ENCODE results near the gene FTSJ1. TPM values are rescaled to one million over a fixed set of nuclear protein-coding genes. Genes with fewer than 3 reads are reported as not detected.

Gene FTSJ1
- total RNA-seq, 1 donor from 2014 or later = 101 TPM

DNA sequence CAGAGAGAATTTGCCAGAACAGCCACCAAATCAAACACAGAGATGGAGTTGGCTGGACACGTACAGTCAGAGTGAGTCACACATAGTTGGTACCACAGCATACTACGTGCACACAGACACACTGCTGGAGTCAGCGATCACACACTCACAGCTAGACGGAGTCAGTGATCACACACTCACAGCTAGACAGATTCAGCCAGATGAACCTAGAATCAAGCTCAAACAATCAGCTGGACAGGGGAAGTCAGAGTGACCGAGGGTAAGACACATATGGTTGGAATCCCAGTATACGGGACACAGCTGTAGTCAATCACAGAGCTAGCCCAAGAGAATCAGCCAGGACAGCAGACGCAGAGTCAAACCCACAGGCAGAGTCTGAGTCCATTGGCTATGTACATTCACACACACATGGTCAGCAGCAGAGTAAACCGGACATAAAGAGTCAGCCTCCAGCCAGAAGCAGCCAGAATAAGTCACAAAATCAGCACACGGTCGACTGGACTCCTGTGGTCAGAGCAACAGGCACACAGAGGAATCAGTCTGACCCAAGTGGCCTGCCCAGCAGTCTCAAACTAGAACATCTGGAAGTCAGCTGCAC, 10.6 kb upstream of the FTSJ1 start:
- Mint-ChIP-seq H3K36me3 (ENCODE audit: low read depth) (peaks cover 63% of the 10 kb centered on the region), H3K27ac (peak overlapping the region; percentile 65), H3K27me3 (no peaks in the 10 kb centered on the region), H3K9me3 (no peaks in the 10 kb centered on the region), H3K4me3 (peak overlapping the region; percentile 96), H3K4me1 (peaks cover 37% of the 10 kb centered on the region)
- intact Hi-C loops (cut with micrococcal nuclease) = no loop called here
- DNase-seq = no peak

DNA sequence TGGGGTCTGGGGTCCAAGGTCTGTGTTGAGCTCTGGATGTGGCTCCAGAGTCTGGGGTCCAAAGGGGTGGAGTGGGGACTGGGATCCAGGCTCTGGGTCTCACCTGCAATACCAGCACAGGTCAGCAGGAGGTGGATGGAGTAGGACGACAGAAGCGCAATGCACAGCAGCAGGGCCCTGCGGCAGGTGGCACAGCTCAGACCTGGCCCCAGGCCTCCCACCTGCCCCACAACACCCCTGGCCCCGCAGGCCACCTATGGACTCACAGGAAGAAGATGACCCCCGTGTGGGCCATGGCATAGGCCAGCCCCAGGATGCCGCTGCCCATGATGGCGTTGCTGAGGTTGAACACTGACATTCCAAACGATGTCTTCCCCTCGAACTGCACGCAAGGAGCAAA, 9.3 kb upstream of the FTSJ1 start:
- Mint-ChIP-seq H3K27ac (peak overlapping the region; percentile 66), H3K9me3 (no peaks in the 10 kb centered on the region), H3K4me1 (peaks cover 35% of the 10 kb centered on the region), H3K27me3 (no peaks in the 10 kb centered on the region), H3K36me3 (ENCODE audit: low read depth) (peaks cover 55% of the 10 kb centered on the region), H3K4me3 (peak overlapping the region; percentile 96)
- intact Hi-C loops (cut with micrococcal nuclease) = no loop called here
- DNase-seq = peak; percentile 62

DNA sequence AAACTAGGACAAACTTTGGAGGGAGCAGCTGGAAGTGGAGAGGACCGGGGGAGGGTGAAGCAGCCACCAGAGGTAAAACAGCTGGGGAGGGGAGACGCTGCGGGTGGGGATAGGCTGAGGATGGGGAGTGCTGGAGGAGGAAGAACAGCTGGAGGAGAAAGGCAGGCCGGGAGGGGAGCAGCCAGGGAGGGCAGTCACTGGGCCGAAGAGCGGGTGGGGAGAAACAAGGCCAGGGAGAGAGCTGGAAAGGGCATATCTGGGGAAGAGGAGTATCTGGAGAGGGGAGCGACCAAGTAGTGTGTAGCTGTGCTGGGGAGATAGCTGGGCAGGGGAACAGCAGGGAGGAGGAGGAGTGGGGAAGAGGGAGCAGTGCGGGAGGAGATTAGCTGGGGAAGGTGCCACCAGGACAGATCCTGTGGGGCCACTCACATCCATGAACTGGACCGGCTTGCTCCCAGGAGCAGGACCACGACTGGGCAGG, 8.7 kb upstream of the FTSJ1 start:
- DNase-seq = no peak
- no peaks in the 10 kb centered on the region for H3K9me3 Mint-ChIP-seq
- intact Hi-C loops (cut with micrococcal nuclease) = no loop called here
- peak overlapping the region; percentile 96 for H3K4me3 Mint-ChIP-seq
- peaks cover 35% of the 10 kb centered on the region for H3K4me1 Mint-ChIP-seq
- no peaks in the 10 kb centered on the region for H3K27me3 Mint-ChIP-seq
- H3K36me3 Mint-ChIP-seq (ENCODE audit: low read depth) = peaks cover 50% of the 10 kb centered on the region
- H3K27ac Mint-ChIP-seq = peak overlapping the region; percentile 94

DNA sequence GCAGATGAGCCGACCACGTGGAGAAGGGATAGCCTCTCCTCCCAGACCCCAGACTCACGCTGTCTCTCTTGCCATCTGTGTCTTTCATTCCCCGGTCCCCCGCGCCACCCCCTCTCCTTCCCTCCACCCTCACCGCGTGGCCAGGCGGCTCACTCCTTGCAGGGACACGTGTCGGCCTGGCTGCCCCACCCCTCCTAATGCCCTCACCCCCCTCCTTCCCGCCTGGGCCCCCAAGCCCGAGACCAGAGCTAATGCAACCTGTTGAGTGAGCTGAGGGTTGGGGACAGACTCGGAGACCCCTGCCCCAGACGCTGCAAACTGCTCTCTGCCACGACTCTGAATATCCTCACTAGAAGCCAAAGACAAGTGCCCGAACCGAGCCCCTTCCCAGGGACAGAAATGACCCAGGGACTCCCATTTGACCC, 7.7 kb upstream of the FTSJ1 start:
- Mint-ChIP-seq H3K4me1 (peaks cover 31% of the 10 kb centered on the region), H3K4me3 (peak overlapping the region; percentile 96), H3K36me3 (ENCODE audit: low read depth) (peaks cover 45% of the 10 kb centered on the region), H3K27ac (peak overlapping the region; percentile 94), H3K27me3 (no peaks in the 10 kb centered on the region), H3K9me3 (no peaks in the 10 kb centered on the region)
- DNase-seq = peak; percentile 75
- intact Hi-C loops (cut with micrococcal nuclease) = no loop called here

GRCh38 chrX:48468693-48469691, 7.0 kb upstream of the FTSJ1 start:
- H3K9me3 Mint-ChIP-seq = no peaks in the 10 kb centered on the region
- peaks cover 30% of the 10 kb centered on the region for H3K4me1 Mint-ChIP-seq
- H3K4me3 Mint-ChIP-seq = peak overlapping the region; percentile 96
- peaks cover 41% of the 10 kb centered on the region for H3K36me3 Mint-ChIP-seq (ENCODE audit: low read depth)
- peak; percentile 81 for DNase-seq
- H3K27ac Mint-ChIP-seq = peak overlapping the region; percentile 94
- intact Hi-C loops (cut with micrococcal nuclease) = no loop called here
- no peaks in the 10 kb centered on the region for H3K27me3 Mint-ChIP-seq

DNA sequence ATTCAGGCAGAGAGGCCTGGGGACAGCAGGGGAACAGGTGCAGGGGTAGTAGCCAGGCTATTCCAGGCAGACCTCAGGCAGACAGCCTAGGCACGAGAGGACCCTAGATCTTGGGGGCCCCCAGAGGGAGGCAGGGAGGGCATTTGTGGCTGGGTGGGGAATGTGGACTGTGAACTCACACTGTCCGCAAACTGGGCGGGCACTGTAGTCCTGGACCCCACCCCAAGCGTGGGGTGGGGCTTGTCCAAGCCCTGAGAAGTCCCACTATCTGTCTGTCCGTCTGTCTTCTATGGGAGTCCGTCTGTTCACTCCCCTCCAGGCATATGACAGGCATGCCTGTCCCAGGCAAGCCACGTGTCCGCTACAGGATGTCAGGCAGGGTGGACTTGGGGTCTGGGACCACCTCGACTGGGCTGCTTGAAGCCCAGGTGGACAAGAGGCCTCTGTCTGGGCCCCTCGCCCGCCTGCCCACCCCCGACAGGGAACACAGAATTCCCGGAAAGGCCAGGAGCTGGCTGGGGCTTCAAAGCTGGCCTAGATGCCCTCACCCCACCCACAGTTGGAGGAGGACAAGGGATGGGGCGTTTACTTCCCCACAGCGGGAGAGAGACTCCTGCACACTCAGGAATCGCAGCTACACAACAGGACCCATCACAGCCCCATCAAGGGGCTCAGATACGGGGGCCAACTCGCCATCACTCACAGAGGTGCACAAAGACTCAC, 5.7 kb upstream of the FTSJ1 start, which contains the start of gene SLC38A5:
Gene SLC38A5, minus strand, starts transcription at position 151 of the 723 bp plus-strand sequence. CDS start 2,336 bp downstream, outside the sequence.
- peaks cover 31% of the 10 kb centered on the region for H3K36me3 Mint-ChIP-seq (ENCODE audit: low read depth)
- H3K27me3 Mint-ChIP-seq = no peaks in the 10 kb centered on the region
- H3K4me3 Mint-ChIP-seq = peak within 1 kb of the TSS; percentile 96
- intact Hi-C loops (cut with micrococcal nuclease) = no loop called here
- peak within 1 kb of the TSS; percentile 94 for H3K27ac Mint-ChIP-seq
- no peak for DNase-seq
- H3K9me3 Mint-ChIP-seq = no peaks in the 10 kb centered on the region
- peaks cover 23% of the 10 kb centered on the region for H3K4me1 Mint-ChIP-seq

GRCh38 chrX:48470833-48471118, 5.2 kb upstream of the FTSJ1 start:
- H3K36me3 Mint-ChIP-seq (ENCODE audit: low read depth) = peaks cover 26% of the 10 kb centered on the region
- H3K27me3 Mint-ChIP-seq = no peaks in the 10 kb centered on the region
- H3K4me3 Mint-ChIP-seq = no peak overlapping the region
- no peak overlapping the region for H3K27ac Mint-ChIP-seq
- no peak for DNase-seq
- H3K4me1 Mint-ChIP-seq = peaks cover 19% of the 10 kb centered on the region
- H3K9me3 Mint-ChIP-seq = no peaks in the 10 kb centered on the region
- intact Hi-C loops (cut with micrococcal nuclease) = no loop called here

- Mint-ChIP-seq H3K36me3 (ENCODE audit: low read depth) (peaks cover 20% of the 10 kb centered on the region), H3K27me3 (no peaks in the 10 kb centered on the region), H3K27ac (no peak overlapping the region), H3K4me3 (peak overlapping the region; percentile 15), H3K9me3 (no peaks in the 10 kb centered on the region), H3K4me1 (peaks cover 19% of the 10 kb centered on the region)
- intact Hi-C loops (cut with micrococcal nuclease) = no loop called here
- DNase-seq = no peak
Measured at GRCh38 chrX:48471504-48471903, 4.5 kb upstream of the FTSJ1 start.

GRCh38 chrX:48472225-48472624, 3.8 kb upstream of the FTSJ1 start:
- H3K9me3 Mint-ChIP-seq = no peaks in the 10 kb centered on the region
- H3K27ac Mint-ChIP-seq = no peak overlapping the region
- no peak overlapping the region for H3K4me3 Mint-ChIP-seq
- peaks cover 20% of the 10 kb centered on the region for H3K36me3 Mint-ChIP-seq (ENCODE audit: low read depth)
- H3K4me1 Mint-ChIP-seq = peaks cover 17% of the 10 kb centered on the region
- no peaks in the 10 kb centered on the region for H3K27me3 Mint-ChIP-seq
- DNase-seq = no peak
- intact Hi-C loops (cut with micrococcal nuclease) = no loop called here

DNA sequence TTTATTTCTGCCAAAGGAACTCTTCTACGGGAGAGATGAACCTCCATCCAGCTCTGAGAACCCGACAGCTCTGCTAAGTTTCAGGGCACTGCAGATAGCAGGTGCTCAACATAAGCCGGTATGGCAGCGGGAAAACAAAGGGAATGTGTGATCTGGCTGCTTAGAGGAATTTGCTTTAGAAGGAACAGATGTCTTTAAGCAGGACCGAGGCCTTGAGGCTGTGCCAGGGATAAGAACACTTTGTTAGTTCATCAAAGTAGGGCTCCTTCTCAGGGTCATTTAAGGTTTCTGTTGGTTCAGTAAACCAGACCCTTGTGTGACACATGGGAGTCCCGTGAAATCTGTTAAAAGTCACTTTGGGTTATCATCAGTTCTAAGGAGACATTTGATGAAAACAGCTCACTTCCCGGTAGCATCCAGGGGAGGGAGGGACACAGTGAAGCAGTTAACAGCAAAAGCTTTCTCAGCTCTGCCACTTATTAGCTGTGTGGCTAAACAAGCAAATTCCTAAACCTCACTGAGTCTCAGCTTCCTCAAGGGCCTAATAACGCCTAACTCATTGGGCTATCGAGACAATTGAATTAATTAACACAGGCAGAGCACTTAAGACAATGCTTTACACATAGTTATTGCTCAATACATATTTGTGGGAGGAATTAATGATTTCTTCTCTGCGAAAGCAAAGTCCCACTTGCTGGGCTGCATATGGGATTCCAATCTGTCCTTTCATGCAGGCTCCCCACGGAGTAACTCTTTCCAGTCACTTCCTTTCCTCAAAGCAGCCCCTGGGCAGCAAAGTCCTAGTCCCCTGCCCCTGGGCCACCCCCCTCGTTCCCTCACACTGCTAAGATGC, 2.9 kb upstream of the FTSJ1 start:
- intact Hi-C loops (cut with micrococcal nuclease) = no loop called here
- no peaks in the 10 kb centered on the region for H3K27me3 Mint-ChIP-seq
- no peaks in the 10 kb centered on the region for H3K9me3 Mint-ChIP-seq
- no peak for DNase-seq
- H3K36me3 Mint-ChIP-seq (ENCODE audit: low read depth) = peaks cover 23% of the 10 kb centered on the region
- no peak overlapping the region for H3K27ac Mint-ChIP-seq
- no peak overlapping the region for H3K4me3 Mint-ChIP-seq
- H3K4me1 Mint-ChIP-seq = peaks cover 23% of the 10 kb centered on the region

DNA sequence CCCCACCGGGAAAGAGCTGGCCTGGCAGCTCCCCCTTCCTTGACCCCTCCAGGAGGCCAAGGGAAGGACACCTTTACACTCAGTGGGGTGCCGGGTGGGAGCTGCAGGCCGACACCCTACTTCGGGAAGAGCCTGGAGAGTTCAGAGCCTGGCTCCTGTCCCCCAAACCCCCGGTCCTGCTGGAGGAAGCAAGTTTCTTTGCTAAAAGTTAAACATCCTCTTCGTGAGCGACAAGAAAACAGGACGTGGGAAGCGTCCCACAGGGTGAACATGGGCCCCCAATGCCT, 2.4 kb upstream of the FTSJ1 start:
- Mint-ChIP-seq H3K4me1 (peaks cover 28% of the 10 kb centered on the region), H3K27ac (no peak overlapping the region), H3K27me3 (no peaks in the 10 kb centered on the region), H3K4me3 (no peak overlapping the region), H3K9me3 (no peaks in the 10 kb centered on the region), H3K36me3 (ENCODE audit: low read depth) (peaks cover 25% of the 10 kb centered on the region)
- no peak for DNase-seq
- intact Hi-C loops (cut with micrococcal nuclease) = no loop called here

- Mint-ChIP-seq H3K9me3 (no peaks in the 10 kb centered on the region), H3K4me1 (peaks cover 29% of the 10 kb centered on the region), H3K4me3 (no peak overlapping the region), H3K27ac (no peak overlapping the region), H3K36me3 (ENCODE audit: low read depth) (peaks cover 25% of the 10 kb centered on the region), H3K27me3 (no peaks in the 10 kb centered on the region)
- intact Hi-C loops (cut with micrococcal nuclease) = no loop called here
- DNase-seq = peak; percentile 71
Measured at GRCh38 chrX:48474127-48474526, 1.9 kb upstream of the FTSJ1 start.

DNA sequence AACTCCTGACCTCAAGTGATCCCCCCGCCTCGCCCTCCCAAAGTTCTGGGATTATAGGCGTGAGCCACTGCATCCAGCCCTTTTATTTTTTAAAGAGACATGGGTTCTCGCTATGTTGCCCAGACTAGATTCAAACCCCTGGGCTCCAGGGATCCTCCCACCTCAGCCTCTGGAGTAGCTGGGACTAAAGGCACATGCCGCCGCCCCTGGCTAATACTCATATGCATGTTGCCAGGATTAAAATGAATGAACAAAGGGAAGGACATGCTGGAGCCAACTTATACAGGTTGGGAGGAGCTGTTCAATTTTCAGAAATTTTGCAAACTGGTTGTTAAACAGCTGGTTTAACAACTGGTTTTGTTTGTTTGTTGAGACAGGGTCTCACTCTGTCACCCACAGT, 1.4 kb upstream of the FTSJ1 start:
- no peaks in the 10 kb centered on the region for H3K27me3 Mint-ChIP-seq
- no peaks in the 10 kb centered on the region for H3K9me3 Mint-ChIP-seq
- H3K4me1 Mint-ChIP-seq = peaks cover 26% of the 10 kb centered on the region
- H3K27ac Mint-ChIP-seq = no peak overlapping the region
- peak overlapping the region; percentile 96 for H3K4me3 Mint-ChIP-seq
- H3K36me3 Mint-ChIP-seq (ENCODE audit: low read depth) = peaks cover 28% of the 10 kb centered on the region
- intact Hi-C loops (cut with micrococcal nuclease) = no loop called here
- no peak for DNase-seq
